Activated T-cell treated with anti-CD3 and anti-CD28 coated beads, Interleukin-2, amount 50 U/mL, for 4 hours (primary cell): ENCODE results near the gene METTL25B. TPM values are rescaled to one million over a fixed set of nuclear protein-coding genes. Genes with fewer than 3 reads are reported as not detected.

ENCODE experiments used
- ATAC-seq, 2 donors: fragments of 200-7000 bp; cut with Tn5 transposase; one replicate each; pipeline ENCODE4 v1.10.0; 2021
- DNase-seq: peaks from one replicate; pipeline ENCODE4 v3.0.0-alpha.2; 2020
- H3K27me3 Mint-ChIP-seq: one replicate; pipeline ENCODE4 v1.8.0; 2021; ENCODE audit warnings: low read depth, mixed read lengths
- H3K36me3 Mint-ChIP-seq: one replicate; pipeline ENCODE4 v1.8.0; 2022; ENCODE audit warnings: mixed read lengths; ENCODE audit not compliant: insufficient read depth
- H3K4me1 Mint-ChIP-seq: one replicate; pipeline ENCODE4 v1.8.0; 2021; ENCODE audit warnings: low read depth, mixed read lengths
- H3K4me3 Mint-ChIP-seq: one replicate; pipeline ENCODE4 v1.8.0; 2021; ENCODE audit warnings: mild to moderate bottlenecking, moderate library complexity, mixed read lengths
- H3K9me3 Mint-ChIP-seq: one replicate; pipeline ENCODE4 v1.8.0; 2021; ENCODE audit warnings: mixed read lengths
- total RNA-seq, 3 donors: library from RNA; stranded (reverse); gene quantifications; one replicate each; pipeline ENCODE4 v1.2.1, GENCODE V29; 2021

Gene METTL25B
- total RNA-seq, 3 donors from 2014 or later = 16.6 to 18.9 (median 18.5) TPM

DNA sequence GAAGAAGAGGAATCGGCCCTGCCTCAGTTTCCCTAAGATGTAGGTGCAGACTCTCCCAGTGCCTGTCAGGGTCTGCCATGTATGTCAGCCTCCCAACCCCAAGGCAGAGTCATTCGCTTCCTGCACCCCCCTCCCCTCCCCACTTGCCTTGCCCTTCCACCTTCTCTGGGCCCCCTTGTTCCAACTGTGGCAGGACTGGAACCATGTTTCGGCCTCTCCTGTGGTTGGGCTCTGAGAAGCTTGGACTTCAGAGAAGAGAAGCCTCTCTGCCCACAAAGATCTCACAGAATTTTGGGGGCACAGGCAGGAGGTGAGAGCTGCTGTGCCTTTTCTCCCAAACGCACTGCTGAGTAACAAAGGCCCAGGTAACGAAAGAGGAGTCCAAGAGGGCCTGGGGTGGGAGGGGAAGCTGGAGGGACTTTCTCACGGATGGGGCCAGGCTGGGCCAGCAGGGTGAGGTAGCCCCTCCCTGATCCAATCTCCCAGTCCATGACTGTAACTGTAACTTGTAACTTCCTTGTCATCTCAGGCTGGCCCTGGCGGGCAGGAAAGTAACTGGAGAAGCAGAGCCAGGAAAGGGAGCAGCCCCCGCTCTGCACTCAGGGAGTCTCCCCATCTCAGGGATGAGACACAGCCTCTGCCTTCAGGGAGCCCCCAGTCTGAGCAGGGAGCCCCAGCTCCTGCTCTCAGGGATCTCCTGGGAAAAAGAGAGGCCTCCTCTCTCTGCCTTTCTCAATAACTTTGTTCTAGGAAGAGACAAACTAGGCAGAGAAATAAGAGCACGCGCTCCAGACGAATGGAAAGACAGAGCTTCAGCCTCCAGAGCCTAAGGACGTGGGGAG, 34.2 kb upstream of the METTL25B start:
- no peaks in the 10 kb centered on the region for H3K9me3 Mint-ChIP-seq
- H3K36me3 Mint-ChIP-seq = no peaks in the 10 kb centered on the region
- peaks cover 22% of the 10 kb centered on the region for H3K4me1 Mint-ChIP-seq
- no peak overlapping the region for H3K4me3 Mint-ChIP-seq
- peaks cover 62% of the 10 kb centered on the region for H3K27me3 Mint-ChIP-seq
- no peak for DNase-seq
- ATAC-seq = no peak

DNA sequence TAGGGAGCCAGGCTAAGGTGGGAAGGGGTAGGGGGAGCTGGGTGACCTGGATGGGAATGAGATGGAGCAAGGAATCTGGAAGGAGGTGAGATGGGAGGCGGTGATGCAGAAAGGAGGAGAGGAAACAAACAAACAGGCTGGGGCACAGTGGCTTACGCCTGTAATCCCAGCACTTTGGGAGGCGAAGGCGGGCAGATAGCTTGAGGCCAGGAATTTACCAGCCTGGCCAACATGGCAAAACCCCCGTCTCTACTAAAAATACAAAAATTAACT, 33.6 kb upstream of the METTL25B start:
- DNase-seq (no peak), ATAC-seq (no peak)
- Mint-ChIP-seq H3K36me3 (no peaks in the 10 kb centered on the region), H3K9me3 (no peaks in the 10 kb centered on the region), H3K4me1 (peaks cover 17% of the 10 kb centered on the region), H3K4me3 (no peak overlapping the region), H3K27me3 (peaks cover 59% of the 10 kb centered on the region)

- H3K4me1 Mint-ChIP-seq = peaks cover 12% of the 10 kb centered on the region
- H3K27me3 Mint-ChIP-seq = peaks cover 52% of the 10 kb centered on the region
- H3K36me3 Mint-ChIP-seq = no peaks in the 10 kb centered on the region
- DNase-seq = no peak
- no peak overlapping the region for H3K4me3 Mint-ChIP-seq
- no peaks in the 10 kb centered on the region for H3K9me3 Mint-ChIP-seq
- ATAC-seq = no peak
Measured at GRCh38 chr1:156696755-156697154, 31.5 kb upstream of the METTL25B start.

GRCh38 chr1:156697481-156697880, 30.8 kb upstream of the METTL25B start:
- Mint-ChIP-seq H3K4me1 (peaks cover 5% of the 10 kb centered on the region), H3K4me3 (no peak overlapping the region), H3K27me3 (peaks cover 47% of the 10 kb centered on the region), H3K36me3 (no peaks in the 10 kb centered on the region), H3K9me3 (no peaks in the 10 kb centered on the region)
- no peak for ATAC-seq
- DNase-seq = no peak

GRCh38 chr1:156698995-156699394, 29.3 kb upstream of the METTL25B start:
- H3K4me3 Mint-ChIP-seq = no peak overlapping the region
- H3K4me1 Mint-ChIP-seq = no peaks in the 10 kb centered on the region
- H3K27me3 Mint-ChIP-seq = peaks cover 45% of the 10 kb centered on the region
- no peaks in the 10 kb centered on the region for H3K9me3 Mint-ChIP-seq
- ATAC-seq (no peak), DNase-seq (no peak)
- no peaks in the 10 kb centered on the region for H3K36me3 Mint-ChIP-seq

- Mint-ChIP-seq H3K4me3 (no peak overlapping the region), H3K36me3 (no peaks in the 10 kb centered on the region), H3K9me3 (no peaks in the 10 kb centered on the region), H3K4me1 (peaks cover 15% of the 10 kb centered on the region), H3K27me3 (peaks cover 48% of the 10 kb centered on the region)
- ATAC-seq (no peak), DNase-seq (no peak)
Measured at GRCh38 chr1:156700736-156701531, 27.3 kb upstream of the METTL25B start.

- Mint-ChIP-seq H3K36me3 (no peaks in the 10 kb centered on the region), H3K9me3 (no peaks in the 10 kb centered on the region), H3K4me3 (no peak overlapping the region)
Measured at GRCh38 chr1:156703336-156703735, 24.9 kb upstream of the METTL25B start.

DNA sequence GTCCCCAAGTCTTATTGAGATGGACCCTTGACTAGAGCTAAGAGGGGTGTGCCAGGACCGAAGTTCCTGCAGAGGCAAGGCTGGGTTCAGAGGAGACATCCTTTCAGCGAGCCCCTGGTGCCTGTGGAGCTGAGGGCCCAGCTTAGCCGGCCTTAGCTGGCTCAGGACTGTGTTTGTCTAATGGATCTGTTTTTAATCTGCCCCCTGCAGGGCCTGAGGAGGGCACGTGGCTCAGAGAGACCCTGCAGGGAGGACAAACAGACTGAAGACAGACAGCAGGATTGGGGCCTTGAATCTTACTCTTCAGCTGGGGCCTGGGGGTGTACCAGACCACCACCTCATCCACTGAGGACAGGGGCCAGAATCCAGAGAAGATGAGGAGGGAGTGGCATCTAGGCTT, 24.5 kb upstream of the METTL25B start:
- H3K27me3 Mint-ChIP-seq = peaks cover 38% of the 10 kb centered on the region
- H3K4me1 Mint-ChIP-seq = peaks cover 25% of the 10 kb centered on the region
- no peak for DNase-seq
- no peaks in the 10 kb centered on the region for H3K9me3 Mint-ChIP-seq
- H3K36me3 Mint-ChIP-seq = no peaks in the 10 kb centered on the region
- H3K4me3 Mint-ChIP-seq = no peak overlapping the region
- ATAC-seq = no peak

More at GRCh38 chr1:156703336-156703735, 24.9 kb upstream of the METTL25B start:
- Mint-ChIP-seq H3K4me1 (peaks cover 25% of the 10 kb centered on the region), H3K27me3 (peaks cover 38% of the 10 kb centered on the region)
- ATAC-seq (no peak), DNase-seq (no peak)

GRCh38 chr1:156704166-156704711, 24.0 kb upstream of the METTL25B start:
- no peak overlapping the region for H3K4me3 Mint-ChIP-seq
- H3K36me3 Mint-ChIP-seq = no peaks in the 10 kb centered on the region

DNA sequence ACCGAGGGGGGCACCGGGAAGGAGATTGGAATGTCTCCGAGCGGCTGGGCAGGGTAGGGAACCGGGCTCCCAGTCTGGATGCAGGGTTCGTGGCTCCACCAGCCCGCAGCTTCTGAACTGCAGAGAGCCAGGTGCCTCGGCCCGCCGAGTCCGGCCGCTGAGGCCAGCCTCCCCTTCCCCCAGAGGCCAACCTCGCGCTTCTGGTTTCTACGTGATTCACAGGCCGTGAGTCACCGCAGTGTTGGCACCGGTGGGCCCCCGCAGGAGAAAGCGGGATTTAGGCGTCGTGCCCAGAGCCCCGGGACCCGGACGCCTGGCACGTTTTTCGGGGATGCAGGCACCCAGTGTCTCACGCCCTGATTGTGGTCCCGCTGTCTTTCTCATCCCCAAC, 23.3 kb upstream of the METTL25B start:
- H3K4me3 Mint-ChIP-seq = peak overlapping the region; percentile 82
- H3K36me3 Mint-ChIP-seq = no peaks in the 10 kb centered on the region
- H3K27me3 Mint-ChIP-seq = peaks cover 30% of the 10 kb centered on the region
- DNase-seq (peak; percentile 30), ATAC-seq (peak; percentile 31 to 38)
- peaks cover 25% of the 10 kb centered on the region for H3K4me1 Mint-ChIP-seq
- no peaks in the 10 kb centered on the region for H3K9me3 Mint-ChIP-seq

More at GRCh38 chr1:156704166-156704711, 24.0 kb upstream of the METTL25B start:
- Mint-ChIP-seq H3K4me1 (peaks cover 25% of the 10 kb centered on the region), H3K9me3 (no peaks in the 10 kb centered on the region), H3K27me3 (peaks cover 34% of the 10 kb centered on the region)
- DNase-seq = no peak
- no peak for ATAC-seq

DNA sequence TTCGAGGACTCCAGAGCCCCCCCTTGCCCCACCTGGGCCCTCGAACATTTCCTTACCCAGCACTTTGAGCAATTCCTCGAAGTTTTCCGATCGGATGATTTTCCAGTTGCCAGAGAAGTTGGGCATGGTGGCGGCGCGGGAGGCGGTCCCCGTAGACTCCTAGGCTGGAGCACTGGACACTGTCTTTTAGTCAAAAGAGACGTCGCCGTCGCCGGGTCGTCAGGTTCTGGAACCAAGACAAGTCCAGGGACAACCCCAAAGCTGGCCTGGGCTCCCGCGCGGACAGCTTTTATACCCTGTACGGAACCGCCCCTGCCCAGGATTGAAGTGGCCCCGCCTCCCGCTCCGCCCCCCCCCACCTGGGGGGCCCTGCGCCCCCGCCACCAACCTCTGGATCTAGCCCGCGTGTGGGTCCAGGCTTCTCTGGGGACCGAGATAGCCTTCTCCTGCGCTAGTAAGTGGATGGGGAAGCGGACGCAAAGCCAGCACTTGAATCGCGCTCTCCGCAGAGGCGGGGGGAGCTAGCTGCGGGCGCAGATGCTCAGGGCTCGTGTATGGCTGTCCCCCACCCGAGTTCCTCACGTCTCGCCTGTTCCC, 22.9 kb upstream of the METTL25B start, which contains the start of gene CRABP2:
Gene CRABP2 (minus strand): TSS at position 263 of the 597 bp plus-strand sequence. CDS start 137 bp downstream, at position 126.
- peak; percentile 44 to 54 for ATAC-seq
- Mint-ChIP-seq H3K27me3 (peaks cover 30% of the 10 kb centered on the region), H3K4me1 (peaks cover 25% of the 10 kb centered on the region), H3K4me3 (peak within 1 kb of the TSS; percentile 82), H3K36me3 (no peaks in the 10 kb centered on the region), H3K9me3 (no peaks in the 10 kb centered on the region)
- DNase-seq = peak; percentile 16

DNA sequence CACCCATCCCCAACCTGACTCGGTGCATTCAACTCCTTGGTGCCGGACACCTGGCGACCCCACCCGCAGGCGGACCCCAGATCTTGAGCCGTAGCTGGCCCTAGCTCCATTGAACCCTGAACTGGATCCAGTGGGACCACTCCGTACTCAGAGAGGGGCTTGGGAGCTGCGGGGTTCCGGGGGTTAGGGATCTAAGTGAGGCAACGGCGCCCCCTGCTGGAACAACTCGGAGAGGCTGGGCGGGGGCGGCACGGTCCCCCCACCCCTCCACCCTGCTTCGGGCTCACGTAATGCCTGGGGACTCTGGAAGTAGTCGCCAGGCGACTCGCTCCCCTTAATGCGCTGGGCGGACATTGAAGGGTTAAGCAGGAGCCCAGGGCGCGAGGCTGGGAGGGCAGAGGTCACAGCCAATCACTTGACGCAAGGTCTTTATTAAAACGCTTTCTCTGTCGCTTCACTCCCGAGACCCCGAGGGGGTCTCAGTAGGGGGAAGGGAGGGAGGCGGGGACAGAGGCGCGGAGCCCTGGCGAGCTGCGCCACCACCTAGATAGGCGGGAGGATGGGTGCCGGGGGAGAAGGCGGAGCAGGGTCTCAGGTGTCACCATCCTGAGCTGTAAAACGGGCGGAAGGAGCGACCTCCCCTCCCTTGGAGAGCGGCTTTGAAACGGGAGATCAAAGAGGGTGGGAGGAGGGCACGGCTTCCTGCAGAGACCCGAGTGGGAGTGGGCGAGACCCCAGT, 22.2 kb upstream of the METTL25B start:
- peak; percentile 65 for ATAC-seq
- H3K4me3 Mint-ChIP-seq = peak overlapping the region; percentile 82
- H3K4me1 Mint-ChIP-seq = peaks cover 25% of the 10 kb centered on the region
- H3K27me3 Mint-ChIP-seq = peaks cover 27% of the 10 kb centered on the region
- no peaks in the 10 kb centered on the region for H3K36me3 Mint-ChIP-seq
- H3K9me3 Mint-ChIP-seq = no peaks in the 10 kb centered on the region
- DNase-seq = peak; percentile 73

DNA sequence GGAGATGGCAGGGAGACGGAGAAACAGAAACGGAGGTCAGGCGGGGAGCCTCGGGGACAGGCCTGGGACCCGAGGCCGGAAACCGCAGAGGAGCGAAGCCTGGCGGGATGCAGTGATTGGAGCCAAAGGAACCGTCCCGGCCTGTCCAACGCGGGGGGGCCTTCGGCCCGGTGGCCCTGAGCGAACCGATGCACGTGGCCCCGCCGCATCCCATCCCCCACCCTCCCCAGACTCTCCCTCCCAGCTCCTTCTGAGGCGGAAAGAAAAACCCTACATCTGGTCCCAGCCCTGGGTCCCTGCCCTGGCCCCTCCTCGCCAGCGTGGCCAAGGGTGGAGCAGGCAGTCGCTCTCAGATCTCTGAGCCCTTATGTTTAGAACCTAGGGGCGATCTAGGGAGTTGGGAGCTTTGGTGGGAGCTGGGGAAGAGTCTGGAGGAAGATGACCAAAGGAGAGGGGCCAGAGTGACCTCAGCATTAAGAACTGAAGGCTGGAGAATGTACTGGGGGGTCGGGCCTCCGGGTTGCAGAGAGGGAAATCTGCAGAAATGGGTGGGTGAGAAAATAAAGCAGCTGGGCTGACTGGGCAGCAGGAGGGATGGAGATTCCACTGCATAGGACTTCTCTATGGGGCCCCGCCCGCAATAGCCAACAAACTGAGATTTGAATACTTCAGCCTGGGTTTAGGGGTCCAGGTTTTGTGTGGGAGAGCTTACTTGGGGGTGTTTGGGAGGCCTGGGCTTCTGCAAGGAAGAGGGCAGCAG, 21.4 kb upstream of the METTL25B start:
- DNase-seq (no peak), ATAC-seq (peak; percentile 12 to 23)
- peaks cover 24% of the 10 kb centered on the region for H3K27me3 Mint-ChIP-seq
- peak overlapping the region; percentile 82 for H3K4me3 Mint-ChIP-seq
- peaks cover 25% of the 10 kb centered on the region for H3K4me1 Mint-ChIP-seq
- no peaks in the 10 kb centered on the region for H3K9me3 Mint-ChIP-seq
- no peaks in the 10 kb centered on the region for H3K36me3 Mint-ChIP-seq
